VCaP (cell line): ENCODE data around the gene PLSCR5.

ENCODE experiments used
- H3K27ac ChIP-seq: fragments of 450-650 bp; 2 replicates; pipeline ENCODE4 v1.5.1; 2017
- CTCF ChIP-seq: fragments of 450-650 bp; conservative IDR thresholded peaks from 2 replicates; pipeline ENCODE4 v1.5.1; 2017; ENCODE audit warnings: mild to moderate bottlenecking, moderate library complexity

The PLSCR5 gene

GRCh38 chr3:146566138-146566537 lies 39.0 kb downstream of the PLSCR5 start:
- TF ChIP-seq CTCF, result no peak

GRCh38 chr3:146561879-146562278 lies 43.3 kb downstream of the PLSCR5 start:
- H3K27ac ChIP-seq, result no peak overlapping the region
- TF ChIP-seq CTCF, result no peak

More at GRCh38 chr3:146566138-146566537, 39.0 kb downstream of the PLSCR5 start:
- H3K27ac ChIP-seq, result no peak overlapping the region

GRCh38 chr3:146561463-146561862 lies 43.7 kb downstream of the PLSCR5 start:
- no peak for TF ChIP-seq CTCF

GRCh38 chr3:146560678-146561077 lies 44.5 kb downstream of the PLSCR5 start:
- no peak overlapping the region for H3K27ac ChIP-seq
- TF ChIP-seq CTCF, result no peak

More at GRCh38 chr3:146561463-146561862, 43.7 kb downstream of the PLSCR5 start:
- no peak overlapping the region for H3K27ac ChIP-seq

- no peak for TF ChIP-seq CTCF
- no peak overlapping the region for H3K27ac ChIP-seq
Measured at GRCh38 chr3:146559388-146559787, 45.8 kb downstream of the PLSCR5 start.

GRCh38 chr3:146558781-146559180 lies 46.4 kb downstream of the PLSCR5 start:
- TF ChIP-seq CTCF, result no peak

GRCh38 chr3:146557745-146558144 lies 47.4 kb downstream of the PLSCR5 start:
- no peak overlapping the region for H3K27ac ChIP-seq
- TF ChIP-seq CTCF, result no peak

More at GRCh38 chr3:146558781-146559180, 46.4 kb downstream of the PLSCR5 start:
- H3K27ac ChIP-seq, result no peak overlapping the region

GRCh38 chr3:146555311-146555710 lies 49.8 kb downstream of the PLSCR5 start:
- no peak for TF ChIP-seq CTCF
- H3K27ac ChIP-seq, result no peak overlapping the region
